GM18867 (cell line): ENCODE measurements around the gene AAMP.
A peak's percentile ranks its signal among the peaks of the same experiment; 100 is the strongest.
"Not testable (repeated sequence)": the region's sequence is repeated elsewhere in the genome, so short reads cannot be mapped to it uniquely, and the experiment has no call there.

Experiments used
- ATAC-seq: cut with Tn5 transposase; IDR thresholded peaks from one replicate; pipeline ENCODE4 v1.9.1; 2021; ENCODE audit warnings: mild to moderate bottlenecking, moderate library complexity; ENCODE audit not compliant: unreplicated experiment

AAMP gene

GRCh38 chr2:218276986-218277755 lies 7.2 kb upstream of the AAMP start:
- ATAC-seq, result no peak

GRCh38 chr2:218275371-218276072 lies 5.6 kb upstream of the AAMP start:
- no peak for ATAC-seq

- no peak for ATAC-seq
Observed at GRCh38 chr2:218274586-218274985, 4.6 kb upstream of the AAMP start.

- ATAC-seq, result no peak
Observed at GRCh38 chr2:218273908-218274249, 3.9 kb upstream of the AAMP start.

- ATAC-seq, result not testable (repeated sequence)
Observed at GRCh38 chr2:218273214-218273907, 3.4 kb upstream of the AAMP start.

GRCh38 chr2:218272531-218273212 lies 2.7 kb upstream of the AAMP start:
- peak; percentile 24 for ATAC-seq

GRCh38 chr2:218271865-218272530 lies 2.1 kb upstream of the AAMP start:
- ATAC-seq, result no peak

GRCh38 chr2:218271487-218271797 lies 1.5 kb upstream of the AAMP start:
- no peak for ATAC-seq

GRCh38 chr2:218270721-218271486 lies 967 bp upstream of the AAMP start:
- no peak for ATAC-seq

- no peak for ATAC-seq
Observed at GRCh38 chr2:218267259-218267658, 2.7 kb downstream of the AAMP start.

- ATAC-seq, result no peak
Observed at GRCh38 chr2:218266316-218266979, 3.5 kb downstream of the AAMP start.

GRCh38 chr2:218265626-218266025 lies 4.3 kb downstream of the AAMP start:
- no peak for ATAC-seq

GRCh38 chr2:218264773-218265561 lies 5.0 kb downstream of the AAMP start:
- no peak for ATAC-seq

GRCh38 chr2:218263817-218264641 lies 5.9 kb downstream of the AAMP start:
- ATAC-seq, result no peak

GRCh38 chr2:218262631-218263586 lies 7.0 kb downstream of the AAMP start:
- no peak for ATAC-seq

- ATAC-seq, result no peak
Observed at GRCh38 chr2:218262237-218262600, 7.7 kb downstream of the AAMP start.
